Esophagus muscularis mucosa (tissue), 4 donors: ENCODE measurements around the gene OPRPN. TPM values are rescaled to one million over a fixed set of nuclear protein-coding genes. Genes with fewer than 3 reads are reported as not detected.

Experiments used
- DNase-seq: peaks from one replicate; pipeline ENCODE4 v3.0.0-alpha.2; 2017; ENCODE audit errors: extremely low spot score
- H3K27ac ChIP-seq, 4 donors: fragments of 200-600 bp; sonication (generic); replicated peaks in 1 of 4; 1 replicate in 3 of 4; 2 replicates in 1 of 4; pipeline ENCODE4 v1.5.1; 2016 to 2019; ENCODE audit warnings: mild to moderate bottlenecking in 1 of 4
- H3K27me3 ChIP-seq, 4 donors: fragments of 200-600 bp; sonication (generic); one replicate each; pipeline versions ENCODE4 v1.5.1 to v1.6.0; 2016 to 2019
- H3K36me3 ChIP-seq, 4 donors: fragments of 200-600 bp; sonication (generic); one replicate each; pipeline ENCODE4 v1.5.1; 2016 to 2019
- H3K4me1 ChIP-seq, 4 donors: fragments of 200-600 bp; sonication (generic); one replicate each; pipeline ENCODE4 v1.5.1; 2016 to 2019
- H3K4me3 ChIP-seq, 4 donors: fragments of 200-600 bp; sonication (generic); 1 replicate in 2 of 4; 2 replicates in 2 of 4; pipeline ENCODE4 v1.5.1; 2016 to 2019; ENCODE audit warnings: mild to moderate bottlenecking in 4 of 4, moderate library complexity in 1 of 4
- H3K9me3 ChIP-seq, 4 donors: fragments of 200-600 bp; sonication (generic); 1 replicate in 3 of 4; 2 replicates in 1 of 4; pipeline ENCODE4 v1.5.1; 2016 to 2019
- EP300 ChIP-seq: sonication (generic); formaldehyde crosslinking; IDR thresholded peaks from one replicate; pipeline ENCODE4 v1.6.1; 2017; ENCODE audit warnings: antibody characterized with exemption
- POLR2A ChIP-seq: fragments of 450-650 bp; IDR thresholded peaks from one replicate; pipeline ENCODE4 v1.6.1; 2017; ENCODE audit warnings: antibody characterized with exemption, moderate library complexity, mild to moderate bottlenecking, low read depth
- POLR2AphosphoS5 ChIP-seq, 2 donors: sonication (generic); formaldehyde crosslinking; IDR thresholded peaks; one replicate each; pipeline ENCODE4 v1.6.1; 2017; ENCODE audit warnings: antibody characterized with exemption in 2 of 2
- WGBS: methylation state at CpG from one replicate; pipeline ENCODE4 v1.1.5; 2018; 5-methylcytosine and 5-hydroxymethylcytosine counted together
- intact Hi-C: fragments of 100-400 bp; cut with DNase I; formaldehyde crosslinking; loops from one replicate; pipeline ENCODE4 v1.15.1; 2023
- total RNA-seq, 4 donors: library from RNA; depleted of rRNA; stranded (reverse); fragments of >200 nt; gene quantifications; one replicate each; pipeline versions ENCODE4 v1.1.0 to v1.2.1, GENCODE V29; 2016
- TF ChIP-seq, protein P1 (sequence below), 3 experiments: fragments of 200-600 bp in 2 of 3; fragments of 450-650 bp in 1 of 3; sonication (generic) in 2 of 3; IDR thresholded peaks; one replicate each; pipeline ENCODE4 v1.5.1; 2017 to 2019; ENCODE audit warnings: antibody characterized with exemption in 3 of 3, mild to moderate bottlenecking in 2 of 3, moderate library complexity in 1 of 3

Gene OPRPN
- total RNA-seq, 4 donors from 2014 or later = not detected

DNA sequence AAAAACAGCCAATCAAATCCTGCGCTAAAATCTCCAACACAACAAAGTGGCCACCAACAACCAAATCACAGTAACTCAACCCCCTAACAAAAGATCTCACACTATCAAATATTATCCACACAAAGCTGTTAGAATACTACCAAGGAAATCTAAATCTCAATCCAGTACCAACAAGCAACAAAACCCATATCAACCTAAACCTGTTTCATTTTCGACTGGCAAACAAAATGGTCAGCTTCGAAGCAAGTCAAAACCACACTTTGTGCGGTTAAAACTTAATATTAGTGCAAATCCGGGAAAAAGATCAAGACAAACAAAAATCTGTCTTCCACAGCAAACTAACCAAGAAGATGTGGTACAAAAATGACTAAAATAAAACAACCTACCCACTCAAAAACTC, 45.6 kb downstream of the OPRPN start:
- TF ChIP-seq POLR2AphosphoS5 (IDR thresholded peaks at IDR 0.05) (no peak), EP300 (no peak), POLR2A (no peak)
- TF ChIP-seq, protein P1, sequence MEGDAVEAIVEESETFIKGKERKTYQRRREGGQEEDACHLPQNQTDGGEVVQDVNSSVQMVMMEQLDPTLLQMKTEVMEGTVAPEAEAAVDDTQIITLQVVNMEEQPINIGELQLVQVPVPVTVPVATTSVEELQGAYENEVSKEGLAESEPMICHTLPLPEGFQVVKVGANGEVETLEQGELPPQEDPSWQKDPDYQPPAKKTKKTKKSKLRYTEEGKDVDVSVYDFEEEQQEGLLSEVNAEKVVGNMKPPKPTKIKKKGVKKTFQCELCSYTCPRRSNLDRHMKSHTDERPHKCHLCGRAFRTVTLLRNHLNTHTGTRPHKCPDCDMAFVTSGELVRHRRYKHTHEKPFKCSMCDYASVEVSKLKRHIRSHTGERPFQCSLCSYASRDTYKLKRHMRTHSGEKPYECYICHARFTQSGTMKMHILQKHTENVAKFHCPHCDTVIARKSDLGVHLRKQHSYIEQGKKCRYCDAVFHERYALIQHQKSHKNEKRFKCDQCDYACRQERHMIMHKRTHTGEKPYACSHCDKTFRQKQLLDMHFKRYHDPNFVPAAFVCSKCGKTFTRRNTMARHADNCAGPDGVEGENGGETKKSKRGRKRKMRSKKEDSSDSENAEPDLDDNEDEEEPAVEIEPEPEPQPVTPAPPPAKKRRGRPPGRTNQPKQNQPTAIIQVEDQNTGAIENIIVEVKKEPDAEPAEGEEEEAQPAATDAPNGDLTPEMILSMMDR (IDR thresholded peaks at IDR 0.05) = no peak
- Histone ChIP-seq H3K4me1 (no peaks in the 10 kb centered on the region), H3K27ac (no peak overlapping the region), H3K9me3 (no peaks in the 10 kb centered on the region), H3K27me3 (no peaks in the 10 kb centered on the region), H3K36me3 (no peaks in the 10 kb centered on the region), H3K4me3 (no peak overlapping the region)
- intact Hi-C loops = no loop called here
- 89% methylated on average over 5 of the region's 5 CpGs for WGBS
- DNase-seq = no peak

GRCh38 chr4:70449220-70449619, 51.5 kb downstream of the OPRPN start:
- no peak for TF ChIP-seq EP300
- TF ChIP-seq POLR2AphosphoS5 (IDR thresholded peaks at IDR 0.05) = no peak
- TF ChIP-seq POLR2A = no peak
- TF ChIP-seq, protein P1 (IDR thresholded peaks at IDR 0.05) = no peak
- H3K4me1 ChIP-seq = no peaks in the 10 kb centered on the region
- no peak overlapping the region for H3K4me3 ChIP-seq

GRCh38 chr4:70452946-70453345, 55.2 kb downstream of the OPRPN start:
- intact Hi-C loops = no loop called here

More at GRCh38 chr4:70449220-70449619, 51.5 kb downstream of the OPRPN start:
- 88% methylated on average over 3 of the region's 3 CpGs for WGBS
- Histone ChIP-seq H3K27ac (no peak overlapping the region), H3K36me3 (no peaks in the 10 kb centered on the region), H3K9me3 (peaks cover 0 to 3% (median 0%) of the 10 kb centered on the region in 4 donors), H3K27me3 (no peaks in the 10 kb centered on the region)
- no peak for DNase-seq
- intact Hi-C loops = no loop called here

More at GRCh38 chr4:70452946-70453345, 55.2 kb downstream of the OPRPN start:
- peaks cover 0 to 3% (median 0%) of the 10 kb centered on the region in 4 donors for H3K9me3 ChIP-seq
- TF ChIP-seq POLR2AphosphoS5 (IDR thresholded peaks at IDR 0.05) (no peak), POLR2A (no peak), EP300 (no peak)
- TF ChIP-seq, protein P1 (IDR thresholded peaks at IDR 0.05) = no peak
- H3K27ac ChIP-seq = no peak overlapping the region
- 0% methylated on average over 1 of the region's 1 CpG for WGBS
- no peaks in the 10 kb centered on the region for H3K4me1 ChIP-seq
- no peak for DNase-seq
- H3K36me3 ChIP-seq = no peaks in the 10 kb centered on the region
- no peaks in the 10 kb centered on the region for H3K27me3 ChIP-seq
- H3K4me3 ChIP-seq = no peak overlapping the region

Other genes with a start within 250 kb of the OPRPN start
- not detected for gene PRR27, start 243.7 kb upstream of the OPRPN start, total RNA-seq
- under 1 TPM in 1 of 4 donors, not detected in 3; 0.66 TPM for gene ODAM, start 202.2 kb upstream of the OPRPN start, total RNA-seq
- not detected for gene FDCSP, start 171.8 kb upstream of the OPRPN start, total RNA-seq
- gene CSN3, start 155.3 kb upstream of the OPRPN start, total RNA-seq = not detected
- gene CABS1, start 63.0 kb upstream of the OPRPN start, total RNA-seq = not detected
- gene SMR3A, start 37.2 kb upstream of the OPRPN start, total RNA-seq = not detected
- not detected for gene SMR3B, start 14.8 kb upstream of the OPRPN start, total RNA-seq
- gene MUC7, start 74.3 kb downstream of the OPRPN start, total RNA-seq = not detected
- not detected for gene AMTN, start 120.6 kb downstream of the OPRPN start, total RNA-seq
- gene AMBN, start 194.3 kb downstream of the OPRPN start, total RNA-seq = not detected
- not detected for gene ENAM, start 230.8 kb downstream of the OPRPN start, total RNA-seq